Endothelial cell of umbilical vein (primary cell): ENCODE measurements around the gene PDPN. TPM values are rescaled to one million over a fixed set of nuclear protein-coding genes. Genes with fewer than 3 reads are reported as not detected.

Experiments
- BruUV-seq: library from RNA; stranded (reverse); fragments of 400-500 nt; replicated peaks from 2 replicates; lab custom pipeline; 2021; lab: Mats Ljungman, UMichigan
- CTCF ChIA-PET: fragments of 300-600, 350-600 bp; sonication (Branson Sonifier 250); formaldehyde crosslinking; loops from one replicate; lab custom pipeline; 2021; ENCODE audit warnings: antibody characterized with exemption, inconsistent platforms; lab: Charles Lee
- POLR2A ChIA-PET: fragments of 300-600, 350-600 bp; sonication (Branson Sonifier 250); formaldehyde crosslinking; loops from one replicate; lab custom pipeline; 2021; ENCODE audit warnings: antibody characterized with exemption, inconsistent platforms; lab: Charles Lee
- DNase-seq: peaks from one replicate; pipeline ENCODE4 v3.0.0-alpha.2; 2011; ENCODE audit warnings: low read depth, low spot score
- FAIRE-seq: peaks from 2 replicates; lab custom pipeline; 2011; peaks lifted over from hg19 to GRCh38; lab: Jason Lieb, UNC
- H2AFZ ChIP-seq: 2 replicates; pipeline ENCODE4 v1.6.0; 2012; ENCODE audit warnings: low read depth, low read length, control low read depth, inconsistent platforms
- H3K27ac ChIP-seq: 2 replicates; pipeline ENCODE4 v1.5.1; 2011; ENCODE audit warnings: low read depth, mild to moderate bottlenecking, control low read depth, low read length, moderate library complexity; ENCODE audit not compliant: insufficient read depth
- H3K27me3 ChIP-seq, 2 experiments: 2 replicates each; pipeline versions ENCODE4 v1.6.0 to v1.6.1; 2011; ENCODE audit warnings: low read length in 2 of 2, mixed read lengths in 1 of 2; ENCODE audit not compliant: control insufficient read depth in 2 of 2, insufficient read depth in 2 of 2
- H3K36me3 ChIP-seq, 2 experiments: 2 replicates in 1 of 2; 3 replicates in 1 of 2; pipeline ENCODE4 v1.5.1; 2011; ENCODE audit warnings: low read length in 2 of 2, mild to moderate bottlenecking in 1 of 2, moderate library complexity in 1 of 2; ENCODE audit not compliant: control insufficient read depth in 2 of 2, insufficient read depth in 2 of 2; ENCODE audit errors: extremely low read depth in 1 of 2
- H3K4me1 ChIP-seq: 3 replicates; pipeline ENCODE4 v1.5.1; 2011; ENCODE audit warnings: mild to moderate bottlenecking, low read length; ENCODE audit not compliant: control insufficient read depth, insufficient read depth; ENCODE audit errors: extremely low read depth
- H3K4me2 ChIP-seq: 2 replicates; pipeline ENCODE4 v1.6.1; 2011; ENCODE audit warnings: low read length, control low read depth, mixed read lengths; ENCODE audit not compliant: insufficient read depth
- H3K4me3 ChIP-seq, 3 experiments: fragments of 200-600 bp in 1 of 3; sonication (generic), shearing (Covaris generic) in 1 of 3; replicated peaks in 1 of 3; 2 replicates each; pipeline ENCODE4 v1.5.1; 2011 to 2016; ENCODE audit warnings: control low read depth in 3 of 3, low read length in 3 of 3, mild to moderate bottlenecking in 2 of 3, inconsistent platforms in 1 of 3, low read depth in 1 of 3, moderate library complexity in 1 of 3; ENCODE audit not compliant: insufficient read depth in 1 of 3
- H3K79me2 ChIP-seq: 2 replicates; pipeline ENCODE4 v1.6.0; 2012; ENCODE audit warnings: low read length, inconsistent platforms; ENCODE audit not compliant: control insufficient read depth, insufficient read depth
- H3K9ac ChIP-seq: replicated peaks from 2 replicates; pipeline ENCODE3; 2011; ENCODE audit warnings: low read length, control low read depth; ENCODE audit not compliant: insufficient read depth; ENCODE audit errors: extremely low read depth
- H3K9me1 ChIP-seq: replicated peaks from 3 replicates; pipeline ENCODE4 v1.6.0; 2011; ENCODE audit warnings: mild to moderate bottlenecking, low read length; ENCODE audit not compliant: control insufficient read depth, insufficient read depth; ENCODE audit errors: extremely low read depth
- H3K9me3 ChIP-seq: replicated peaks from 2 replicates; pipeline ENCODE4 v1.5.1; 2012; ENCODE audit warnings: low read length, inconsistent platforms; ENCODE audit not compliant: control insufficient read depth, insufficient read depth
- H4K20me1 ChIP-seq: replicated peaks from 2 replicates; pipeline ENCODE3; 2011; ENCODE audit warnings: mild to moderate bottlenecking, low read length; ENCODE audit not compliant: control insufficient read depth, insufficient read depth; ENCODE audit errors: extremely low read depth
- CTCF ChIP-seq, 2 donors: IDR thresholded peaks; 1 replicate in 1 of 2; 2 replicates in 1 of 2; pipeline ENCODE4 v1.5.1; 2011; ENCODE audit warnings: low read length in 2 of 2, mild to moderate bottlenecking in 2 of 2, moderate library complexity in 2 of 2, control low read depth in 1 of 2, inconsistent platforms in 1 of 2, low read depth in 1 of 2; ENCODE audit not compliant: insufficient read depth in 1 of 2; ENCODE audit errors: extremely low read depth in 1 of 2
- EZH2 ChIP-seq: IDR thresholded peaks from 2 replicates; pipeline ENCODE4 v1.6.1; 2012; ENCODE audit warnings: borderline replicate concordance, low read depth, mild to moderate bottlenecking, moderate library complexity, low read length, inconsistent platforms; ENCODE audit not compliant: severe bottlenecking
- FOS ChIP-seq: IDR thresholded peaks from 2 replicates; pipeline ENCODE4 v1.6.1; 2011; ENCODE audit warnings: mild to moderate bottlenecking, low read length, moderate library complexity, borderline replicate concordance; ENCODE audit not compliant: insufficient read depth
- GATA2 ChIP-seq: IDR thresholded peaks from 2 replicates; pipeline ENCODE4 v1.7.0; 2011; ENCODE audit warnings: low read depth, mild to moderate bottlenecking, moderate library complexity, mixed read lengths, low read length; ENCODE audit not compliant: insufficient read length, insufficient read depth
- JUN ChIP-seq: IDR thresholded peaks from 2 replicates; pipeline ENCODE4 v1.6.1; 2011; ENCODE audit warnings: borderline replicate concordance, low read depth; ENCODE audit not compliant: insufficient read length, insufficient read depth
- MAX ChIP-seq: IDR thresholded peaks from 2 replicates; pipeline ENCODE4 v1.6.1; 2011; ENCODE audit not compliant: insufficient read depth, insufficient read length
- MYC ChIP-seq: IDR thresholded peaks from one replicate; pipeline ENCODE4 v1.6.1; 2011; ENCODE audit warnings: mild to moderate bottlenecking, low read depth, low read length
- POLR2A ChIP-seq: IDR thresholded peaks from 2 replicates; pipeline ENCODE4 v1.6.1; 2012; ENCODE audit warnings: low read depth, mild to moderate bottlenecking, control low read depth, low read length
- POLR2AphosphoS5 ChIP-seq: IDR thresholded peaks from 2 replicates; pipeline ENCODE4 v1.6.1; 2012; ENCODE audit warnings: low read depth, mild to moderate bottlenecking, control low read depth, low read length, moderate library complexity; ENCODE audit not compliant: insufficient read depth
- dilution Hi-C: fragments of 300-500 bp; cut with MboI; formaldehyde crosslinking; loops from one replicate; pipeline ENCODE4 v1.15.0; 2019; ENCODE audit warnings: low sequenced_read_pairs; ENCODE audit not compliant: extremely low pct_ligation_motif_present
- intact Hi-C: fragments of 100-400 bp; cut with micrococcal nuclease; formaldehyde crosslinking; loops from one replicate; pipeline ENCODE4 v1.10.0; 2022
- polyA plus RNA-seq, 4 experiments: library from polyadenylated mRNA; depleted of rRNA in 3 of 4; stranded (reverse) in 3 of 4; unstranded in 1 of 4; fragments of >200 nt; gene quantifications; 2 replicates each; pipeline versions ENCODE4 v1.2.1 to v1.2.3, GENCODE V29; 2011 to 2012; ENCODE audit warnings: missing spikeins in 1 of 4
- total RNA-seq: library from RNA; stranded (reverse); gene quantifications from 2 replicates; pipeline ENCODE4 v1.2.3, GENCODE V29; 2021

Gene PDPN
- total and polyA plus RNA-seq, 2 donors (not counting 3 experiments of a cell fraction or from before 2014, with no cell fraction given) = not detected

GRCh38 chr1:13607002-13607401 is 23.4 kb downstream of the PDPN start:
- no peak for DNase-seq
- Histone ChIP-seq H3K9me1 (no peaks in the 10 kb centered on the region), H3K4me1 (no peaks in the 10 kb centered on the region), H3K27ac (no peak overlapping the region), H3K9ac (no peak overlapping the region), H4K20me1 (no peaks in the 10 kb centered on the region), H3K4me2 (no peak overlapping the region), H3K79me2 (no peaks in the 10 kb centered on the region), H3K27me3 (no peaks in the 10 kb centered on the region), H3K9me3 (peaks cover 2% of the 10 kb centered on the region), H2AFZ (no peak overlapping the region), H3K4me3 (no peak overlapping the region), H3K36me3 (no peaks in the 10 kb centered on the region)
- dilution Hi-C loops (no loop called here), intact Hi-C loops (no loop called here)
- TF ChIP-seq EZH2 (no peak), POLR2A (no peak), JUN (no peak), POLR2AphosphoS5 (no peak), FOS (no peak), MAX (no peak), GATA2 (no peak), MYC (no peak), CTCF (IDR thresholded peaks at IDR 0.05; ENCODE audit: extremely low read depth in 1 of 2, insufficient read depth in 1 of 2, low read depth in 1 of 2, low read length in 2 of 2) (no peak)
- no TSS peak for BruUV-seq
- no peak for FAIRE-seq
- ChIA-PET POLR2A (no interaction called here), CTCF (no interaction called here)
